ENCODE measurements around the gene MXI1.

MXI1 gene

DNA sequence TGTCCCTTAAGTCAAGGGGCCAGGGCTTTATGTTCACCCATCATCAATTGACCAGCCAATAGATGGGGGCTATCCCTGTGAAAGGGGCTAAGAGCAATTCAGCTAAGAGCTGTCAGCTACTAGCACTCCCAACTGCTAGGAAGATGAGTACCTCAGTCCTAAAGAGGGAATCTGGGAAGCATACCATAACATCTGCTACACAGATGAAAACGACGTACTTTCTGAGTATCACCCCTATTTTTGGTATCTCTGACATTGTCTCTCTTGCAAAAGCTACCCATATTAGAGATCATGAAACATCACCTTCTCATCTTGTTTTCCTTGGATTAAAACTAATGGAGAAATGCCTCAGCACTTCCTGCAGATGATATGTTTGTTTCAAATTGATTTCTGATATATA, 104.8 kb downstream of the MXI1 start:
- DNase-seq, result no peak
- Histone ChIP-seq H3K27ac (no peak overlapping the region), H3K4me3 (ENCODE audit: low read depth, low read length) (no peak overlapping the region), H3K36me3 (no peaks in the 10 kb centered on the region), H3K9me3 (ENCODE audit: severe bottlenecking) (no peaks in the 10 kb centered on the region), H3K27me3 (ENCODE audit: insufficient read depth, low read depth, severe bottlenecking) (no peaks in the 10 kb centered on the region)
- TF ChIP-seq CTCF (IDR thresholded peaks at IDR 0.05; ENCODE audit: low read depth, low read length), result no peak

- H3K36me3 ChIP-seq, result no peaks in the 10 kb centered on the region
- H3K9me3 ChIP-seq (ENCODE audit: severe bottlenecking), result no peaks in the 10 kb centered on the region
- DNase-seq, result no peak
- H3K27me3 ChIP-seq (ENCODE audit: insufficient read depth, low read depth, severe bottlenecking), result no peaks in the 10 kb centered on the region
- no peak overlapping the region for H3K27ac ChIP-seq
- no peak for TF ChIP-seq CTCF (IDR thresholded peaks at IDR 0.05; ENCODE audit: low read depth, low read length)
- H3K4me3 ChIP-seq (ENCODE audit: low read depth, low read length), result no peak overlapping the region
Observed at GRCh38 chr10:110313674-110314073, 106.3 kb downstream of the MXI1 start.

DNA sequence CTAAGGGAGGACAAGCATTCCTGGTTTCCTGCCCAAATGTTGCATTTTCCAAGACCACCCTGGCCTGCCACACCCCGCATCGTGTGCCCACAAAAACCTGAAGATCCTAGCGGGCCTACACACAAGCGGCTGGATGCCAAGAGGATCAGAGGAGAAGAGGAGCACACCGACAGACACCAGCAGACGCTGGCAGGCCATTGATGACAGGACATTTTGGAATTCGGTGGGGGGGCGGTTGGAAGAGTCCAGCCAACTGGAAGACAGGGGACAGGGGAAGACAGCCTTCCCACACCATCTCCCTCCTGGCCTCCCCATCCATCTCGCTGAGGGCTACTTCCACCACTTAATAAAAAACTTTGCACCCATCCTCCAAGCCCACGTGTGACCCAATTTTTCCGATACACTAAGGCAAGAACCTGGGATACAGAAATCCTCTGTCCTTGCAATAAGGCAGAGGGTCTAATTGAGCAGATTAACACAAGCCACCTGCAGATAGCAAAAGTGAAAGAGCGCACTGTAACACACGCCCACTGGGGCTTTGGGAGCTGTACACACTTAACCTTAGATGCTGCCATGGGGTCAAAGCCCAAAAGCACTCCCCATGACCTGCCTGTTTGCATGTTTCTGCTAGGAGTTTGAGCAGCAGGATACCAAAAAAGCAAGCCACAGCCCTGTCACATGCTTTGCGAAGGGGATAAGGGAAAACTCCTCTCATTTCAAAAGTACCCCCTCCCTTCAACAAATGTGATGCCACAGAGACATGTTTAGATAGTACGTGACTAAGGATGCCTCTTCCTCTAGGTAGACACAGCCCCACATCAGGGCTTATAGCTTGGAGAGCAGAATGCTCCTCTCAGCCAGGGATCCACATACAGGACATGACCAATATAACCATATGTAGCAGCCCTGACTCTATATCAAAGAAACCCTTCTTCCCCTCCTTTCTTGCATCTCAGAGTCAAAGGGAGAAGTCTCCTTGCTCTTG, 110.8 kb downstream of the MXI1 start:
- no peak for TF ChIP-seq CTCF (IDR thresholded peaks at IDR 0.05; ENCODE audit: low read depth, low read length)
- no peaks in the 10 kb centered on the region for H3K9me3 ChIP-seq (ENCODE audit: severe bottlenecking)
- no peak overlapping the region for H3K27ac ChIP-seq
- no peak overlapping the region for H3K4me3 ChIP-seq (ENCODE audit: low read depth, low read length)
- H3K36me3 ChIP-seq, result no peaks in the 10 kb centered on the region
- DNase-seq, result no peak
- no peaks in the 10 kb centered on the region for H3K27me3 ChIP-seq (ENCODE audit: insufficient read depth, low read depth, severe bottlenecking)

GRCh38 chr10:110321869-110322620, 114.6 kb downstream of the MXI1 start:
- Histone ChIP-seq H3K4me3 (ENCODE audit: low read depth, low read length) (no peak overlapping the region), H3K27me3 (ENCODE audit: insufficient read depth, low read depth, severe bottlenecking) (no peaks in the 10 kb centered on the region), H3K36me3 (no peaks in the 10 kb centered on the region), H3K9me3 (ENCODE audit: severe bottlenecking) (no peaks in the 10 kb centered on the region), H3K27ac (no peak overlapping the region)
- no peak for TF ChIP-seq CTCF (IDR thresholded peaks at IDR 0.05; ENCODE audit: low read depth, low read length)
- no peak for DNase-seq

DNA sequence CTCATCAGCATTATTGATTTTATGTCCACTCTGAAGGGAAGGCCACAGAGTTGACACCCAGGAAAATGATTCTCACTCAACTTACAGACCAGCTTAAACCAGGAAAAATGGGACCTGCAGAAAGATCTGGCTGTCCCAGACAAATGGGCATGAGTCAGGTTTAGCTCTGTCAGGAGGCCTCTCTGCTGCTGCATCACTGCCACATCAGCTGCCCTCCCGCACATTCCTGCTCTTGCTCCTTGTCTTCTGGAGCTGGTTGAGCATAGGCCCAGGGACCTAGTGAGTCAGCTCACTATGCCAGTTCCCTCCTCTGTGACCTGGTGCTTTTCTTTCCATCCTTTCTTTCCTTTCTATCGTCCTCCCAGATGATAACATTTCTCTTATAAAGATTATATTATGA, 116.1 kb downstream of the MXI1 start:
- no peak for TF ChIP-seq CTCF (IDR thresholded peaks at IDR 0.05; ENCODE audit: low read depth, low read length)
- Histone ChIP-seq H3K27me3 (ENCODE audit: insufficient read depth, low read depth, severe bottlenecking) (no peaks in the 10 kb centered on the region), H3K27ac (no peak overlapping the region), H3K36me3 (no peaks in the 10 kb centered on the region), H3K4me3 (ENCODE audit: low read depth, low read length) (no peak overlapping the region), H3K9me3 (ENCODE audit: severe bottlenecking) (no peaks in the 10 kb centered on the region)
- DNase-seq, result no peak

Data from WERI-Rb-1 (cell line).